Activated T-cell treated with anti-CD3 and anti-CD28 coated beads for 4 hours (primary cell): Measurements from ENCODE around the gene FLT1.

ENCODE experiments used
- DNase-seq: peaks from one replicate; pipeline ENCODE4 v3.0.0-alpha.2; 2020

The FLT1 gene

DNA sequence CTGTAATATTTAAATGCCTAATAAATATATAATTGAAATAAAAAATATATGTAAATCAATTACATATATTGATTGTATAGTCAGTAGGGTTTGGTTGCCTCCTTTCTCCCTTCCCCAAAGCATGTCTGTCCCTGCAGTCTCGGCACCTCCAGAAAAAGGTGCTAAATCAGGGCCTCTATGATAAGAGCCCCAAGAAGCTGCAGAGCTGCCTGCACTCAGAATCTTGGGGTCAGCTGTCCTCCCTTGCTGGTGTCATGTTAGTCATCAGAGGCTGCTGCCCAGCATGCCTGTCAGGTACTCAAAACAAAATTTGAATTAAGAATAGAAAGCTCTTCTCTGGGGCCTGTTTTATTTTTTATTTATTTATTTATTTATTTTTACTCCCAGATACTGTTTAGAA is 9.8 kb downstream of the FLT1 start:
- DNase-seq = no peak

DNA sequence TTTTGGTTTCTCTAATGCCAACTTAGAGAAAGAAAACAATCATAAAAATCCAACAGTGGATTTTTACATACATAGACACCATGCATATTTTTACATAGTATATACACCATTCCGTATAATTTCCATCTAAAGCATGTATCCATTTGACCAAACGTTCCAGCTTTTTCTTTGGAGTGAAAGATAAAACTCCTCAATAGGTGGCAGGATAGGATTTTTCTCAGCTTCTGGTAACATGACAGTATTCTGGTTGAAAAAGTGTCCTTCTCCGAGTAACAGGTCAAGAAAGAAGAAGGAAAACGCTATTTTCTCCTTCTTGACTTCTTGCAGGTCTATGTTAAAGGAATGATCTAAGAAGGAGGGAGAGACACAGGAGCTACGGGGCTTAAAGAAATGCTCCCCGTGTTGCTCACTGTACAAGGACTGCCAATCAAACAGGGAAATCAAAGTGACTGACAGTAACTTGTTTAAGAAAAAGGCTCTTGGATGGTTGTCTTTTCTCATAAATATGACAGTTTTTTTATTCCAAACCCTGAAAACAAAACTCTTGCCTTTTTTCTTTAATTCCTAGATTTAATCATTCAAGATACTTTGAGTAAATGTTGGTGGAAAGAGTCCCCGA is 11.5 kb downstream of the FLT1 start:
- DNase-seq = no peak

DNA sequence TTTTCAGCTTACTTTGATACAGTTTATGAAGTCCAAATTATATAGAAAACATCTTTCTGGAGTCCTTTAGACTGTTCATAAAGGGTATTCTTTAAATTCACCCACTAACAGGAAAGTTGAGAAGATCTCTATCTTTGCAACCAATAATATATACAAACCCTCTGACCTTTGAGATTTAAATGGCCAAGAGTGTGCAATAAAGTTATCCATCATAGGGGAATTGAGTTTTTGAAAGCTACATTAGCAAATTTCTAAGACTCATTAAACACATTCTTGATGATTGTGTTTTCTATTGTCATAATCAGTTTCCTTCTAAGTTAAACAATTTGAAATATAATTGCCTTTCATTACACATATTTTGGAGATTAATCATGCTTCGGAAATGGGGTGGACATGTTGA is 15.9 kb downstream of the FLT1 start:
- DNase-seq = no peak

DNA sequence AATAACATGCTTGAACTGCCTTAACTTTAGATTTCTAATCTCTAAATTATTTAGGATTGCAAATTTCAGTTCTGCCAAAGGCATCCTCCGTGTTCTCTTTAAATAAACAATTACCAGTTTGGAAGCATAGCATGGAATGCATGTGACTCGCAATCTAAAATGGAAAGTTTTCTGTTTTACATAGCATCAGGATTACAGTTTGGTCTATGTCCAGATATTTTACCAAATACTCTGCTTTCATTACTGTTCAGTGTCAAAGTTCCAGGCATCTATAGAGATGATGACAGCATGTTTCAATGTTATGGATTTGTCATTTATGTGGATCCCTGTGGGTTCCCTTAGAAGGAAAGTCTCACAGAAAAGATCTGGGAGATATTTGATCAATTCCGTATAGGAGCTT is 16.8 kb downstream of the FLT1 start:
- no peak for DNase-seq

DNA sequence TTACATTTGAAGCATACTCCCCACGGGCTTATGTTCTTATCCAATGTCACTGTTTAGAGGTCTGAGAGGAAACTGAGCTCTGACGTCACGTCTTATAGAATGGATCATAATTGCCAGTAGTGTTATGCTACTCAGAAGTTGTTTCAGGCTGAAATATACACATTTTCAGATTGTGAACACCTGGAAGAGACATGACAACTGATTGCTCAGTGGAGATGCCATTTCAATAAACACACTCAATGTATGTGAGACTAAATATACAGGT is 17.3 kb downstream of the FLT1 start:
- no peak for DNase-seq

DNA sequence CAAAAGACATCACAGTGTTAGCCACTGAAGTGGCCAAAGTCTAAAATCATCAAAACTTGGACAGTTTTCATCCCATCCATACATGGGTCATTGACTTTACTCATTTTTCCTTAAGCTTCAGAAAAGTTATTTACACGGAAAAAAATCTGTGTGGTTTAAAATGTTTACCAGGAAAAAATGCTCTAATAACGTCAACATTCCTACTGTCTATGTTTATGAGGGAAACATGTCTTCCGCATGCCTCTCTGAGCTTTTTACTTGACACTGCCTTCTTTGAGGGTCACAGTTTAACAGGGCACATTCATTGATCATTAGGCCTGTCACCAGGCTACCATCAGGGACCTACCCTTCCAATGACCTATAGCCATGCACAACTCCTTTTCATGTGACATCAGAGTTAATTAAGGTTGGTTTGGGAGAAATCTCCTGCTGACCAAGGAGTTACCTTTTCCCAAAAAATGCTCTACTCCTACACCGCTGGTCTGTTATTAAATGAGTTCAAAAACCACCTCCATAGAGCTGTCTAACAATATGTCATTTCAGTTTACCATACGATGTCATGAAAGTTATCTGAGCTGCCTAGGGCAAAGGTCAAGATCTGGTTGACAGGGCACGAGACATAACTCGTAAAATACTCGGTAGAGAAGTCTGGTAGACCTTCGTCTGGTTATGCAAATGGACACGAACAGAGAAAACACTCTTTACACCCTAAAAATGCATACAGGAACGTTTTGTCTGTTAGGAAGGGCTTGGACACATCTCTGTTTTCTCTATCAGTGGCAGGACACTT is 17.8 kb downstream of the FLT1 start:
- no peak for DNase-seq

DNA sequence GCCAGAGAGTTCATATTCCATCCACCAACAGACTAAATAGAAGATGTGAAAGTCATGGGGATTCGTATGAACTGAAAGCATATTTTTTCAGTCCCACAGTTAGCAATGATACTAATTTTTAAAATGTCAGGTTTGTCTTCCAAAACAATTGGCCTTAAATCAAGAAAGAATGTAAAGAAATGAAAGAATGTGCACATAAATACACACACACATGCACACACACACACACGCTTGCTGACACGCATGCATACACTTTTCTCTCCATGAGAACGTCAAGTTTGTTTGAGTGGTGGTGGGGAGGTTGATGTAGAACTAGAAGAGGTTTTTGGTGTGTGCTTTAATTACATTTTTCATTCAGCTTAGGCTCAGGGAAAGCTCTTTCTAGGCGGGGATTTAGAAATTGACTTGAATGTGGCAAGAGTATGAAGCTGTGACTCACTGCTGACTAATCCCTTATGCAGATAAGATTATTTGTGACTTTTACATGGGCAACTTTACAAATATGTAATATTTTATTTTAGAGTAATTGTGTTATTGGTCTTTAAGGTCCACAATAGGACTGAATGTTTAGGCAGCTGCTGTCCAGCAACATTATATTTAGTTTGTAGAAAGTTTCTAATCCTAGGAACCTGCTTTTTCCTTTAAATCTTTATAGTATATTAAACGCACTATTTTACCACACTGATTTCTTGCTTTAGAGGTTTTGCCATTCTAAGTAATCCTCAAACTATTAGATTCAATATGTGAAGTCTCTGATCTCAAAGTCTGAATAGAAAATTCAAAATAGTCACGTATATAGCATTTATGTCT is 18.8 kb downstream of the FLT1 start:
- no peak for DNase-seq

DNA sequence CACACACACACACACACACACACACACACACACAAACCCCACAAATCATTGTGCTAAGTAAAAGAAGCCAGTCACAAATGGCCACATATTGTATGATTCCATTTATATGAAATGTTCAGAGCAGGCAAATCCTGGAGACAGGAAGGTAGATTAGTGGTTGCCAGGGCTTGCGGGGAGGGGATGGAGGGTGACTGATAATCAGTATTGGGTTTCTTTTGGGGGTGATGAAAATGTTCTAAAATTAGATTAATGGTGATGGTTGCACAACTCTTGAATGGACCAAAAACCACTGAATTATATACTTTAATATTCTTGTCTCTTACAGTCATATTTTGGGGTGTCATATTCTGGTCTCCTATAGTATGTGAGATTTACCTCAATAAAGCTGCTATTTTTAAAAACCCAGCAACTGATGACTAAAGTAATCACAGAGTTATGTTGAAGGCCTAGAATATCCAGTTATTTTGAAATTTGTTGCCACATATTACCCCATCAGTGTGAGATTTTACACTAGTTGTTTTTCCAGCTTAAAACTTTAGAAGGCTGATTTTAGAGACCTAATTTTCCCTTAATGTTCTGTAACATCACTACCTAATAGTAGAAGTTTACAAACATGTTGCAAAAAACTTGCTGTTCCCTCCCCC is 20.3 kb downstream of the FLT1 start:
- no peak for DNase-seq

DNA sequence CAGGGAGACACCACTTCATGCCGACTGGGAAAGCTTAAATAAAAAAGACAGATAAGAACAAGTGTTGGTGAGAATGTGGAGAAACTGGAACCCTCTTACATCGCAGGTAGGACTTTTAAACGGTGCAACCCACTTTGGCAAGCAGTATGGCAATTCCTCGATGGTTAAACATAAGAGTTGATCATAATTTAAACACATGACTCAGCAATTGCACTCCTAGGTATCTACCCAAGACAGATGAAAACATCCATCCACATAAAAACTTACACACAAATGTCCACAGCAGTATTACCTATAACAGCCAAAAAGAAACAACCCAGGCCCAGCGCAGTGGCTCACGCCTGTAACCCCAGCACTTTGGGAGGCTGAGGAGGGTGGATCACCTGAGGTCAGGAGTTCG is 21.9 kb downstream of the FLT1 start:
- no peak for DNase-seq

DNA sequence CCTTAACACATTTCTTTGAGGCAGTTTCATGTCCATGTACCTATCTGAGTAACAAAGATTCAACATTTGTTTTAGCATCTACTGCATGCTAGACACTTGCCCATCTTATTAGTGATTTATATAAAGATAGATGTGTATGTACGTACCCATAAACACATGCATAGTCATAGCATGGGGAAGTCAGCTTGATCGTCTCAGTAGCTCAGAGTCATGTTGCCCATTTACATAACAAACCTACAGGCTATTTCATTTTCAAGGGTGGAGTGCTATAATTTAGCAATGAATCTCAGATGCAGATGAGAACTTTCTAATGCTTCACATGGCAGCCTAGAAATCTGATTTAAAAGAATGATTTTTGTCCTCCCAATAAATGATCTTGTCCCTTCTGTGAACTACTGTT is 23.5 kb downstream of the FLT1 start:
- DNase-seq = no peak

DNA sequence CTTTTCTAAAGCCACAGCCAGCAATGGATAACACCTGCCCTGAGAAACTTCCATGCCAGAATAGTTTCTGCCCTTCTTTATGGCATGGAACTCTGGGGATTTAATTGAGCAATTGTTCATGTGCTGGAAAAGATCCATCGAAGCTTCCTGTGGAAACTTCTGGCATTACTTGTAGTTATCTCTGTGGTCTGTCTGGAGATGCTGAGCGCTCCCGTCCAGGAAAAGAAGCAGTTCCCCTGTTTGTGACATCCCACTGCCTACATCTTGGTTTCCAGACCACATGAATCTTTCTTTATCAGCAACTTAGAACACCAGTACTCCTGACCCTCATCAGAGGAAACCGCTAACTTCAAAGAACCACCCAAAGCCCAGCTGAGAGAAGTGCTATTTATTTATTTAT is 24.6 kb downstream of the FLT1 start:
- DNase-seq = no peak

DNA sequence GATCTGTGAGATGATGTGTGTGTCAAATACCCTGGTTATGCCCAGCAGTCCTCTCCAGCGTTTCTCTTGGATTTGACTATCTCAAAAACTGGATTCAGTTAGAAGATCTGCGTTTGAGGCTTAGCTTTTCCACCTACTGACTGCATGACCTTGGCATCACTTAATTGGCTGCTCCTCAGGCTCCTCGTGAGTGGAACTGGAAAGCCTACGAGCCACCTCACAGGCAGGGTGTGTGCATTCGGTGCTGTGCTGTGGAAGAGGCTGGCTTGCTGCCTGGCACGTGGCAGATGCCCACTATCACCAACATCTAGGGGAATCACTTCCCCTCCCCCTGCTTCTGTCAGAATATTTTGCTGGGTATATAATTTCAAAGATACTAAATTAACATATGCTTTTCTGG is 25.6 kb downstream of the FLT1 start:
- DNase-seq = no peak

DNA sequence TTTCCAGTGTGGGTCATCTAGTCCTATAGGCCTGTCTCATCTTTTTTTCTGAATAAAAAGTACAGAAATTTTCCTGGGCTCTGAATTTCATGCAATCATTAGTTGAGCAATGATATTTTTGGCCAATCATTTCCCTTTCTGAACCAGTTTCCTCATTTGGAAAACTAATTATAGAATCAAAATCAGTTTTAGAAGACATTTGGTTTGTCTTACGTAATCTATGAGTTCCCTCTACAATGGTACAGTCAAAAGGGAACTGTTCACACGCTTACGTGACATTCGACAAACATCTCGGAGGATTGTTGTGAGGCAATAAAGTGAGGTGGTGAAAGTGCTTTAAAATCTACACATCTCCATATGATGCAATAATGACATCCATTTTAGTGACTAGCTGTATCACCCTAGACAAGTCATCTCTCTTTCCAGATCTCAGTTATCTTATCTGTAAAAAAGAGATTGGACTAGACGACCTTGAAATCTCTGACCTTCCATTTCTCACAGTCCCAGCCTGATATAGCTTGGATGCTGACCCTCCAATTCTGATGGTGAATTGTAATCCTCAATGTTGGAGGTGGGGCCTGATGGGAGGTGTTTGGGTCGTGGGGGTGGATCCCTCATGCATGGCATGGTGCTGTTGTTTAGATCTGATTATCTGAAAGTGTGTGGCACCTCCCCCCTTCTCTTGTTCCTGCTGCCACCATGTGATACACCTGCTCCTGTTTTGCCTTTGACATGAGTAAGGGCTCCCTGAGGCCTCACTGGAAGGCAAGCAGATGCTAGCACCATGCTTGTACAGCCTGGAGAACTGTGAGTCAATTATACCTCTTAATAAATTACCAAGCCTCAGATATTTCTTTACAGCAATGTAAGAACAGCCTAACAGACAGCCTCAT is 26.7 kb downstream of the FLT1 start:
- no peak for DNase-seq

DNA sequence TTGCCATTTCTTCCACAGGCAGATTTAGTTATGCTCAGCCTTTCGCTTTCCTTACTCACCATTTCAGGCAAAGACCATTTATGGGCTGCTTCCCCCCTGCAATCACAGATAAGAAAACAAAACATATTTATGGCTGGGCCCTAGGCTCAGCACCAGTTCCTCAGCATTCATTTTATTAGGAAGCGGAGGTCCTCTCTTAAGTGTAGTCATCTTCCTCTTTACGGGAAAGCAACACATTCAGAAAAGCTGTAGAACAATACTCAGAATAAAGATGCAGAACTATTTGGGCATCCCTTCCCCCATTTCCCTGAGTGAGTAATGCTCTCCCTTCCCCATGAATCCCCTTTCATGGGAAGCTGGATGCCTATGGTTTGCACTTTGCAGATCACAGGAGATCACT is 27.9 kb downstream of the FLT1 start:
- DNase-seq = no peak

DNA sequence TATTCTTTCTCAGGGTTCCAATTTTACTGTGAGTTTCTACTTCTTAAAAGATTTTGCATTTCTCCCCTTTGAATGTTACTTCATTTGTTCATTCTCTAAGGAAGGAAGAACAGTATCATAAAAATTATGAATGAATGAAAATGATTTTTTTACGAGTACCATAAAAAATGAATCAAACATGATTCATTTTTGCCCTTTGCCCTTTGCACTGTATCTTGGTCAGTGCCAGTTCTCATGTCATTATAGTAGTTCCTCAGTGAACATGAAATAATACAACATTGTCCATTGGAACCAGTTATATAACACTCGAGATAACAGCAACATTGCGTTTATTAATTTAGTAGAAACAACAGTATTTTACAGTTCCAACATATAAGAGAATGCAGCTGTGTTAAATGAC is 28.8 kb downstream of the FLT1 start:
- DNase-seq = no peak

DNA sequence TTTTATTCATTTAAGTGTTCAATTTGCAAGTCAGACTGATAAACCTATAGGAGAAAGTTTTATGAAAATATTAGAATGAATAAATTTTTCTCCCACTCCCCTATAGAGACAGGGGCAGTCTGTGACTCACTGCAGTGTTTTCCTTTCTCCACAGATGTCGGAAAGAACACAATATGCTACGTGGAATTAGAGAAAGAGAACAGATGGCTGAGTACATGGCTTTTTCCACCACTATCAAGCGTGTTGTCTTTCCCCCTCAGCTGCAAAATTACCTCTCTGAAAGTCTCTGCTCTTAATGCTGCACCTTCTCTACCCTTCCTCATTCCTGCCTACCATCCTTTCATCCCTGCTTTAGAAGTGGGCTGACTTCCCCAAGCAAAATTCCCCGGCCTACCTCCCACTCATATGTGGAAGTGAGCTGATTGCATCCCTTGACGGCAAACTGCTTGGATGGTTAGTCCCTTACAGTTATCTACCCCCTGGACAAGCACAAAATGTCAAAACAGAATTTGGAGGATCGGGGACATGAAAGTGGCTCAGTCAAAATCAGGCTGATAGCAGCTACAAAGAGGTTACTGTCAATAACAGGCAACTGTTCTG is 30.0 kb downstream of the FLT1 start:
- no peak for DNase-seq

DNA sequence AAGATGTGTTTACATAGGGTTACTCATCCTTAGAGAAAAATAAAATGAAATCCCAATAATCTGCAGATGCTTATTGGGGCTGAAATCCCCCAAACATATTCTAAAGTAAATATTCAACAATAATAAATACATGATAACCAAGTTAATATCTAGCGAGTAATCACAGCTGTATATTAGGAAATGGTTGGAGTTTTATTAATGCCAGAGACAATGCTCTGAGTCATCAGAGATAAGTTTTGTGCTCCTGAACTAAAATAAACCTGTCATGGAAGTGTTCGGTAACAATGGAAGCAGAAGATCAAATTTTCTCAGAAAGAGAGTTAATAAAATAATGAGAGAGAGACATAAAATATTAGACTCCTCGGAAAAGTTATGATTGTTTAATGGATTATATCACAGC is 31.4 kb downstream of the FLT1 start:
- no peak for DNase-seq

DNA sequence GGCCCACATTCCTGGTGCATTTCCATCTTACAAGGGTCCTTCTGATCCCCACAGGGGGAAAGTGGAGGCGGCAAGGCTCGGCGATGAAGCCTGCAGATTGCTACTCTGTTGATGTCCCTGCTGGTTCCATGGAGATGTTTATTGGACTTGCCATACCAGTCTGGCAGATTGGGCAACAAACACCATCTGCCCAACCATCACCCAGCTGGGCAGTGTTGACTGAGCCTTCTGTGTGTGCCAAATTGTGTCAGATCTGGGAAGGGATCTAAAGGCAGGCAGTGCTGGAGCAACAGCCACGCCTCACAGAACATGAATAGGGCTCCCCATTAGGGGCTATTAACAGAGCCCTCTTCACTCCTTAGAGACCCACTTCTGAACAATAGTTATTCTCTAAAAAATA is 35.0 kb downstream of the FLT1 start:
- DNase-seq = no peak

DNA sequence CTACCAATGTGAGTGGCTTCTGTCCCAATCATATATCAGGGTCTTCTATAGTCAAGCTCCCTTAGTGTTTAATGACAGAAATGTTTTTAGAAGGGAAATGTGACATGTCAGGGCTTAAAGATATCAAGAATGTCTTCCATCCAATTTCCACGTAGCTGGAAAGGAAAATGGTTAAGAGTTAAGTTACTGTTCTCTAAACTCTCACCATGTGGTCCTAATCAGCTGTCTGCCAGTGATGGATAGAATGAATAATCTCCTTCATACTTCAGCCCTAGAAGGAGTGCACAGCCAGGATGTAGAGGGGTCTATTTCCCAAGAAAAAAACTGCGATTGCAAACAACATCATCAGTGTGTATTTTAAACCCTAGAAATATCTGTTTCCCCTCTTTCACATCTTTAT is 36.3 kb downstream of the FLT1 start:
- DNase-seq = no peak

DNA sequence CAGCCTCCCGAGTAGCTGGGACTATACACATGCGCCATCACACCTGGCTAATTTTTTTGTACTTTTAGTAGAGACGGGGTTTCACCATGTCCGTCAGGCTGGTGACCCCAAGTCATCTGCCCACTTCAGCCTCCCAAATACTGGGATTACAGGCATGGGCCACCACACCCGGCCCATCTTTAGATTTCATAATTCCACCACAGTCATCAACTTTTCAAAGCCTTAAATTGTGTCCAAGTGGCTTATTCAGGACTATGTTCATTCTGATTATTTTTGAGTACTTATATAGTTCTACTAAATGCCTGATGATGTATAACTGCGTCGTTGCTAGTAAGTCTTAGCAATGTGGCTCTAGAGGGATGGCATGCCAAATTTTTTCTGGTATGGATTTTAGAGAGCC is 36.9 kb downstream of the FLT1 start:
- DNase-seq = no peak

DNA sequence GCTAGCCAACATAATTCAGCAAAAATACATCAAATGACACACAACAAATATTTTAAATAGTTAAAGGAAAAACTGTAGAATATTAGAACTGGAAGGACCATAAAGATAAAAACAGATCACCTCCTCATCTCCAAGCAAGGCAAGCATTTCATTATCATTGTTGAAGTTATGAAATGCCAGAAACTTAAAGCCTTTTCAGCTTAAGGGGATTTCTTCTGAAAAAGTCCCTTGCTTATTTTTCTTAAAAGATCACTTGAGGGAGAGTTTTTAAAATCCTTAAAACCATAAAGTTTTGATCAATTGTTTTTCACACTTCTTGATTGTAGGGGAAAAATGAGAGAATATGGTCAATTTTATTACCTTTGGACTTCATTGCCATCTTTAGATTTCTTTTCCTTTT is 37.4 kb downstream of the FLT1 start:
- no peak for DNase-seq

DNA sequence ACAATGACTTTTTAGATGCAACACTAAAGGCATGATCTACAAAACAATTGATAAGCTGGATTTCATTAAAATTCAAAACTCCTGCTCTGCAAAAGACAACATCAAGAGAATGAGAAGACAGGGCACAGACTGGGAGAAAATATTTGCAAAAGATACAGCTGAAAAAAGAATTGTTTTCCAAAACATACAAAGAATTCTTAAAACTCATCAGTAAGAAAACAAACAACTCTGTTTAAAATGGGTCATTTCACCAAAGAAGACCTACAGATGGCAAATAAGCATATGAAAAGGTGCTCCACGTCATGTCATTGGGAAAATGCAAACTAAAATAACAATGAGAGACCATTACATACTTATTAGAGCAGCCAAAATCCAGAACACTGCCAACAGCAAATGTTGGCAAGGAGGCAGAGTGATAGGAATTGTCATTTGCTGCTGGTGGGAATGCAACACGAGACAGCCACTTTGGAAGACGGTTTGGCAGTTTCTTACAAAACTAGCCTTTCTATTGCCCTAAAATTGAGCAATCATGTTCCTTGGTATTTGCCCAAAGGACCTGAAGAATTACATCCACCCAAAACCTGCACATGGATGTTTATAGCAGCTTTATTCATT is 39.2 kb downstream of the FLT1 start:
- no peak for DNase-seq
